Suprapubic skin (tissue), 4 donors: ENCODE data around the gene NTN4.

ENCODE experiments used
- CTCF ChIP-seq, 2 donors: fragments of 200-600 bp in 1 of 2; fragments of 450-650 bp in 1 of 2; sonication (generic) in 1 of 2; IDR thresholded peaks; one replicate each; pipeline ENCODE4 v1.5.1; 2016 to 2019; ENCODE audit warnings: antibody characterized with exemption in 2 of 2, mild to moderate bottlenecking in 1 of 2, moderate library complexity in 1 of 2
- POLR2A ChIP-seq, 2 donors: fragments of 450-650 bp; IDR thresholded peaks; one replicate each; pipeline ENCODE4 v1.6.1; 2017; ENCODE audit warnings: antibody characterized with exemption in 2 of 2, mild to moderate bottlenecking in 2 of 2, moderate library complexity in 2 of 2
- POLR2AphosphoS5 ChIP-seq, 3 donors: sonication (generic); formaldehyde crosslinking; IDR thresholded peaks; one replicate each; pipeline ENCODE4 v1.6.1; 2017; ENCODE audit warnings: antibody characterized with exemption in 3 of 3

- TF ChIP-seq CTCF (IDR thresholded peaks at IDR 0.05), result no peak
- no peak for TF ChIP-seq POLR2AphosphoS5 (IDR thresholded peaks at IDR 0.05)
- TF ChIP-seq POLR2A (IDR thresholded peaks at IDR 0.05), result no peak
Observed at GRCh38 chr12:95773320-95773719, 17.2 kb downstream of the NTN4 start.
